Measurements from ENCODE around the gene PNPLA6.

Gene PNPLA6

DNA sequence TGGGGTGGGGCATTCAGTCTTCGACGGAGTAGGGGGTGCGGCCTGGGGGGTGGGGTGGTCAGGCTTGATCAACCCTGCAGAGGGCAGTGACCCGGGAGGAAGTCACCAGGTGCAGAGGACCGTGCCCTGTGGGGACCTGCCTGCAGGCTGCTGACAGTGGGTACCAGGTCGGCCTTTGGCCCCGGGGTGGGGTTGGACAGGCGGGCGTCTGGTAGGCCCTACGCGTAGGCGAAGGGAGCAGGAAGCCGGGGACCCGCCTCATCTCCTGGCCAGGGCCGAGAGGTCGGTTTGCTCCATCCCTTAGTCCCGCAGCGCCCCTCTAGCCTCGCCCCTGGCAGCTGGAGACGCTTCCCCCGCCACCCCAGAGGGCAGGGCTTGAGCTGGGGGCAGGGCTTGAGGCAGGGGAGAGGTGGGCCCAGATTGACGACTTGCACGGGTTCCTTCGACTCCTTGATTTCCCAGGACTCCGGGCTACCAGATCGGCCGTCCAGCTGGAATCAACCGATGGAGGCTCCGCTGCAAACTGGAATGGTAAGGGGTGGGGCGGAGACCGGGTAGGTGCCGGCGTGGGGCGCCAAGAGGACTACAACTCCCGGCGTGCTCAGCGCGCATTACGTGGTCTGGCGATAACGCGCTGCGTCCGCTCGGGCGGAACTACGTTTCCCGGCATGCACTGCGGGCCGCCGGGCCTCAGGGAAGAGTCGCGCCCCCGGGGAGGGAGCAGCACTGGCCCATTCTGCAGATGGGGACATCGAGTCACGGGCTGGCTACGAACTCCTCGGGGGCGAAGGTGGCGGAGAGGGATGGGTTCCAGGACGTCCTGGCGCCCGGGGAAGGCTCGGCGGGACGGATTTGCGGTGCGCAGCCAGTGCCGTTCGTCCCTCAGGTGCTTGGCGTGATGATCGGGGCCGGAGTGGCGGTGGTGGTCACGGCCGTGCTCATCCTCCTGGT is at the start of gene PNPLA6:
Gene PNPLA6 (plus strand): TSS at position 671 of the 951 bp plus-strand sequence. CDS start 72 bp downstream, at position 743.
- DNase-seq = peak; percentile 95

DNA sequence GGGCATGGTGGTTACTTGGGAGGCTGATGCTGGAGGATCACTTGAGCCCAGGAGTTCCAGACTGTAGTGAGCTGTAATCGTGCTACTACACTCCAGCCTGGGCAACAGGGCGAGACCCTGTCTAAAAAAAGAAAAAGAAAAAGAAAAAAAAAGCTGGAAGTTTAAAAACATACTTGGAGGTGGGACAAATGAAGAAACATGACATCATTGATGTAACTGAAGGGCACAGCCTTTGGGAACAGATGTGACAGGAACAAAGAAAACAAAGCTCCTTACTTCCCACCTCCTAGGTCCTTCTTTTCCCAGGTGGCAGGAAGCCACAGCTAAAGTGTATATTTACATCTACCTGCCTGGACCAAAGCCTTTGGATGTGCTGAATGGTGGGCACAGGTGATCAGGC is 48.6 kb upstream of the PNPLA6 start:
- DNase-seq = no peak

DNA sequence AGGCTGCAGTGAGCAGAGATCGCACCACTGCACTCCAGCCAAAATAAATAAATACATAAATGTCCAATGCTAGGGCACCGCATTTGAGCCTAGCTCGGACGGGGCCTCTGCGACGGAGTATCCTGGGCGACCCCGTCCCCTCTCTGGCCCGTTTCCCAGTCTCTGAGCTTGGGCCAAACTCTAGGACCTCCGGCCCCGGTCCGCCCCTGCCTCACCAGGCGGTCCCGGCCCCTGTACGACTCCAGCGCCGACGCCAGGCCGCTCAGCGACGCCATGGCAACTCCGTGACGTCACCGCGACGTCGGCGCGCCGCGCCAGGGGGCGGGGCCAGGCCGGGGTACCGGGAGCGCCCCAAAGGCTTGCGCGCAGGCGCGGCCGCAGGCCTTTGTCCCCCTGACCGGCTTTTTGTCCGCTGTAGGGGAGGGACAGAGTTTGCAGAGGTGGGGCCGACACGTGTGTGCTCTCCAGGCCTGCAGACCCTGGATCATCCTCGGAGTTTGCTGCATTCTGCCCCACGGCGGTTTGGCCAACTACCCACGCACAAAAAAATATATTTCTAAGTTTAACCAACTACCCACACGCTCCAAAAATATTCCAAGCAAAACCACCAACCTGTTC is 46.7 kb upstream of the PNPLA6 start, which contains the start of gene PEX11G:
Gene PEX11G (minus strand): TSS at position 300 of the 618 bp plus-strand sequence. CDS start 25 bp downstream, at position 275.
- DNase-seq = peak; percentile 92

- peak; percentile 59 for DNase-seq
Measured at GRCh38 chr19:7489609-7490044, 45.9 kb upstream of the PNPLA6 start.

GRCh38 chr19:7492142-7492541 is 43.4 kb upstream of the PNPLA6 start:
- DNase-seq = peak; percentile 46

- DNase-seq = no peak
Measured at GRCh38 chr19:7492558-7492957, 43.0 kb upstream of the PNPLA6 start.

DNA sequence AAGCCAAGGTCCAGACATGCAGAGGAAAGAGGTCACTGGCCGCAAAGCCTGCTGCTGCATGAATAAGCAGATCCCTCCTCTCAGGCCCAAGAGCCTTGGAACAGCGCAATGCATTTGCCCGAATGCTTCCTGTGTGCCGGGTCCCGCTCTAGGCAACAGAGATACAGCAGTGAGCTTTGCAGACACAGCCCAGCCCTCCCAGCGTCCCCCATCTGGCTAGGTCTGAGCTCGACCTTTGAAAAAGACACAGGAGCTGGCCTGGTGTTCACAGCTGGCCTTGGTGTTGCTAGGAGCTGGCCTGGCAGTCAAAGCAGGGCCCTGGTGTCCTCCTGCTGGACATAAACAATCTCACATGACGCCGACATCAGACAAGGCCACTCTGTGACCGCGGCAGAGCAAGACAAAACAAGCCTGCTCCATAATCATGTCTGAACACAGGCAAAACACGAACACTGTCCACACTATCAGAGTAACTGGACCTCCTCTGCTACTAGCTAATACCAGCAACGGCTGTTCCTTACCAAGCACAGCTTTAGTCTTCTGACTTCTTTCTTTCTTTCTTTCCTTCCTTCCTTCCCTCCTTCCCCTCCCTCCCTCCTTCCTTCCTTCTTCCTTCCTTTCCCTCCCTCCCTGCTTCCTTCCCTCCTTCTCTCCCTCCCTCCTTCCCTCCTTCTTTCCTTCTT is 41.0 kb upstream of the PNPLA6 start:
- peak; percentile 38 for DNase-seq

DNA sequence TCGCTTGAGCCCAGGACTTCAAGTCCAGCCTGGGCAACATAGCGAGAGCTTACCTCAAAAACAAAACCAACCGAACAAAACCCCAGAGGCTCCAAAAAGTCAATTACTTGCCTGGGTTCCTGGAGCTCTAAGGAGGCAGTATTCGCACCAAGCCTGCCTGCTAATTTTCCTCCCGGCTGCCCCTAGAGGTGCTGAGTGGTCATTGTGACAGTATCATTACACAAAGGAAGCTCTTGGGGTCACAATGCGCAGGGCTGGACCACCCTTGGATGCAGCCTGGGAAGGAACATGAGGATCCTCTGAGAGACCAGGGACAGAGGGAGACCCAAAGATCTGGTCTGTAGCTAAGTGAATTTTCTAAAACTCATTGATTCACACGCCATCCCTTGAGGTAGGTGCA is 38.2 kb upstream of the PNPLA6 start:
- peak; percentile 25 for DNase-seq

- peak; percentile 95 for DNase-seq
Measured at GRCh38 chr19:7500811-7501450, 34.6 kb upstream of the PNPLA6 start.

- DNase-seq = no peak
Measured at GRCh38 chr19:7502552-7502951, 33.0 kb upstream of the PNPLA6 start.

DNA sequence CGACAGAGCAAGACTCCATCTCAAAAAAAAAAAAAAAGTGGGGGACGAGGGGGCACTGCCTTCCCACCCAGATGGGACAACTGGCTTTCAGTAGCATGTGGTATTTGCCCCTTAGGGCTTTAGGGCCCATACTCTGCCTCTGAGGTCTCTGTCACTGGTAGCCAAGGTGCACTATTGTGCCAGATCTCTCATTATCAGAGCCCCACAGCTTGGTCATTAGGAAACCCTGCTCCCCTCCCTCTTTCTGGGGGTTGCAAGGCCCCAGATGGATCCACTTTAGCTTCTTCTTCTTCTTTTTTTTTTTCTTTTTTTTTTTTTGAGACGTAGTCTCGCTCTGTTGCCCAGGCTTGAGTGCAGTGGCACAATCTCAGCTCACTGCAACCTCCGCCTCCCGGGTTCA is 30.8 kb upstream of the PNPLA6 start:
- DNase-seq = no peak

DNA sequence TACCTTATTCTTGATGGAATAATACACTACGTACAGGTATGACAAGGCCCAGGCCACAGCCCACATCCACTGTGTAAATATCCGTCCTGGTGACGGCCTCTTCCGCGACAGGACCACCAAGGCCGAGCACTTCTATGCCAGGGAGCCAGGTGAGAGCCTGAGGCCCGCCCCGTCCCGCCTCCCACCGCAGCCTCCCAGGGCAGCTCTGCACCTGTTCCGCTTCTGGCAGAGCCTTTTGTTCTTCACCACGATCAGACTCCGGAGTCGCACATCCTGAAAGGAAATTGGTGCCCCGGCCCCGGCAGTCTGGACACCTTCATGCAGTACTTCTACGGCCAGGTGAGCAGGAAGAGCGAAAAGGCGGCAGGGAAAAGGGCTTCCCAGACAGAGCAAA is 30.2 kb upstream of the PNPLA6 start:
- DNase-seq = peak; percentile 86

DNA sequence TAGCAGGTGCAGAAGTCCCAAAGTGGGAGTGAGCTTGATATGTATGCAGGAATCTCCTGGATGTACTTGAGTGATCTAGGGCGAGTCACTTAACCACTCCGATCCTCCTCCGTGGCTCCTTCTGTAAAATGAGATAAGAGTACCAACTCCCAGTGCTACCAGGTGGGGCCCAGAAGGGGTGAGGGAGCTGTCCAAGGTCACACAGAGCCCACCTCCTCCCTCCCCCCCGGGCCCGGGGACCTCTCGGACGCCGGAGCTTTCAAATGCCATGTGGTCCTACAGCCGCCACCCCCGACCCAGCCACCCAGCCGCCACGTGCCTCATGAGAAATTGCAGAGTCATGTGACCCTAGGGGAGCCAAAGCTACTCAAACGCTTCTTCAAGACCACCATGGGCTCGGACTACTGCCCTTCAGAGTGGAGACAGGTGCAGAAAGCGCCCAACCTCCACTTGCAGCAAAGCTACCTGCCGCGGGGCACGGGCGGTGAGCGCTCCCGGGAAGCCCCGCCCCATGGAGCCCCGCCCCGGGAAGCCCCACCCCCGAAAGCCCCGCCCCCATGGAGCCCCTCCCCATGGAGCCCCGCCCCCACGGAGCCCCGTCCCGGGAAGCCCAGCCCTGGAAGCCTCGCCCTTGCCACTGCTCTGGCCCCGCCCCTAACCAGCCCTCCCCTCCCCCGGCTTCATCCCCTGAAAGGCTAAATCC is 29.7 kb upstream of the PNPLA6 start:
- peak; percentile 81 for DNase-seq

DNA sequence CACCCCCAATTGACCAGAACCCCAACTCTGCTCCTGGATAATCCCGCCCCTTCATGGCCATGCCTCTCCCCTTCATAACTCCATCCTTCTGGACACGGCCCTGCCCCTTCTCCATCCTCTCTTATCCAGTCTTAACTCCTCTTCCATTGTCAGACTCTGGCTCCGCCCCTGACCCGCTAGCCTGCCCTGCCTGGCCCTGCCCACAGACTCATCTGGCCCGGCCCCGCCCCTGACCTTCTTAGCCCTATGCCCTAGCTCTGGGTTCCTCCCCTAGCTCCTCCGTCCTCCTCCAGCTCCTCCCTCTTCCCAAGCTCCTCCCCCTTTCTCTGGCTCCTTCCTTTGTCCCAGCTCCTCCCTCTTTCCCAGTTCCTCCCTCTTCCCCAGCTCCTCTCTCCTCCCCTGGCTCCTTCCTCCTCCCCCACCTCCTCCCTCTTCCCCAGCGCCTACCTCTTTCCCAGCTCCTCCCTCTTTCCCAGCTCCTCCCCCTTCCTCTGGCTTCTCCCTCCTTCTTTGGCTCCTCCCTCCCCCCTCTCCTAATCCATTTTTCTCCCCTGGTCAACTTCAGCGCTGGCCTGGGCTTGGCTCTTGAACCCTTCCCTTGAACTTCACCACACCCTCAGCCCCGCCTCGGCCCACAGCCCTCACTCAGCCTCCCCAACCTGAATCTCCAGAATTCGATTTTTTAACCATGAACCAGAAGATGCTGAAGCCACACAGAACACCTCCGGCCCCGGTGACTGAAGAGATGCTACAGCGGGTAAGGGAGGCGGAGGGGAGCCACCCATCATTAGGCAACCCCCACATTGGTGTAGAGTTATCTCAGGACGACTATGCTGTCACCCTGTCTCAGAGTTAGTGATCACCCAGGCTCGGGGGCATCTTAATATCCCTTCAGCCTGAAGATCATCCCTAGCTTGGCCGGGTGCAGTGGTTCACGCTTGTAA is 28.9 kb upstream of the PNPLA6 start:
- peak; percentile 86 for DNase-seq

- peak; percentile 76 for DNase-seq
Measured at GRCh38 chr19:7507884-7508283, 27.6 kb upstream of the PNPLA6 start.

- DNase-seq = no peak
Measured at GRCh38 chr19:7509625-7510024, 25.9 kb upstream of the PNPLA6 start.

DNA sequence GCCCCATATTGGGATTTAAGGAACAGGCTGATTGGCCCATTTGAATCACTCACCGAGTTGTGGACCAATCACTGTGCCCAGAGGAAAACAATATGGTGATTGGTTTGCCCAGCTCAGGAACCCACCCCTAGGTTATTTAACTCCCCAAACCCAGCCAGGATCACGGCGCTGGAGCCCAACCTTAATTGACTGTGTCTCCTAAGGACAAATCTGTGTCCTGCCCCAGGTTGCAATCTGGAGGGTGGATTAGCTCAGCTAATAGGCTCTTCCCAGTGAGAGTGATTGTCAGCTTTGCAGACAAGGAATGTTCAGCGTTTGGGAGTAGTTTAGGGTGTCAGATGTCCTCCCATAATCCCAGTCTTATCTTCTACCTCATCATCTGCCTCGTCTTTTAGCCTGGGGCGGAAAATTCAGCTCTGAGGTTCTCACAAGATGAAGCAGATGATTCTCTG is 23.1 kb upstream of the PNPLA6 start:
- no peak for DNase-seq

- no peak for DNase-seq
Measured at GRCh38 chr19:7513809-7514642, 21.5 kb upstream of the PNPLA6 start.

DNA sequence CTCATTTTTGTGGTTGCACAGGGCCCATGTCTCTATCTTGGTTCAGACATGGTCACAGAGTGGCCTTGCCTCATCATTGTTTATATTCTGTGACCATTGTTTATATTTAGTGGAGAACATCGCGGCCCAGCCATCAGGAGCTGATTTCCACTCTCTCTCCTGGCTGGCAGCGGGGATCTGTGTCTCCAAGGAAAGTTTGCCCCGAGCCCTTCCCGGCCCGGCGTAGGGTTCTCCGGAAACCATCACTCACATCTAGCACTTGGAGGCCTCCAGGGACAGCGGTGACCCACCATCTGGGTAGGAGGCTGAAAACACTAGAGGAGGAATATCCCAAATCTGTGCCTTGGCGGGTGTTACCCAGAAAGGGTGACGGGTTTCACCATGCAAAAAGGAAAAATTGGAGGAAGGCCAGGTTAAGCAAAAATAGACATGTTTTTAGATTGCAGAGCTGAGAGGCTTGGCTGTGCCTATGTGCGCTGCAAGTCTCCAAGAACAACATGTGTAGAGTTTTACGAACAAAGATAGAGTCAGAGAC is 20.3 kb upstream of the PNPLA6 start:
- no peak for DNase-seq
